IMR-90 (cell line): Measurements from ENCODE around the gene RBM44. TPM values are rescaled to one million over a fixed set of nuclear protein-coding genes. Genes with fewer than 3 reads are reported as not detected.

Source experiments
- ATAC-seq: fragments of 200-7000 bp; cut with Tn5 transposase; 2 replicates; pipeline ENCODE4 v1.9.1; 2020; ENCODE audit warnings: low read depth, mild to moderate bottlenecking, moderate library complexity
- BruUV-seq: library from RNA; stranded (reverse); fragments of 400-500 nt; replicated peaks from 2 replicates; lab custom pipeline; 2021; lab: Mats Ljungman, UMichigan
- CTCF ChIA-PET: fragments of 300-600 bp; formaldehyde crosslinking; extraction: SDS; loops from one replicate; lab custom pipeline; 2021; ENCODE audit warnings: antibody characterized with exemption; lab: Yijun Ruan, JAX
- POLR2A ChIA-PET: fragments of 300-600 bp; sonication (Branson Sonifier 250); formaldehyde crosslinking; loops from one replicate; lab custom pipeline; 2022; ENCODE audit warnings: antibody characterized with exemption; ENCODE audit not compliant: unreplicated experiment; lab: Charles Lee
- DNase-seq: peaks from one replicate; pipeline ENCODE4 v3.0.0; 2013
- H2AFZ ChIP-seq: replicated peaks from 2 replicates; pipeline ENCODE3; 2013; ENCODE audit warnings: low read length, mild to moderate bottlenecking; ENCODE audit not compliant: poor library complexity
- H2AK5ac ChIP-seq: 2 replicates; pipeline ENCODE4 v1.6.1; 2013; ENCODE audit warnings: low read depth, low read length, inconsistent platforms
- H2AK9ac ChIP-seq: replicated peaks from 2 replicates; pipeline ENCODE3; 2013; ENCODE audit warnings: mild to moderate bottlenecking, low read depth, low read length, moderate library complexity; ENCODE audit not compliant: poor library complexity
- H2BK120ac ChIP-seq: 2 replicates; pipeline ENCODE4 v1.6.1; 2013; ENCODE audit warnings: low read depth, low read length, inconsistent platforms
- H2BK15ac ChIP-seq: 3 replicates; pipeline ENCODE4 v1.6.1; 2013; ENCODE audit warnings: low read depth, low read length, inconsistent platforms
- H2BK20ac ChIP-seq: 2 replicates; pipeline ENCODE4 v1.6.1; 2013; ENCODE audit warnings: low read depth, mild to moderate bottlenecking, inconsistent platforms, low read length, moderate library complexity
- H2BK5ac ChIP-seq: 2 replicates; pipeline ENCODE4 v1.6.1; 2013; ENCODE audit warnings: mild to moderate bottlenecking, low read depth, low read length, inconsistent platforms; ENCODE audit not compliant: poor library complexity, severe bottlenecking
- H3K14ac ChIP-seq: replicated peaks from 2 replicates; pipeline ENCODE4 v1.6.1; 2013; ENCODE audit warnings: low read depth, low read length, inconsistent platforms
- H3K18ac ChIP-seq: 2 replicates; pipeline ENCODE4 v1.6.1; 2013; ENCODE audit warnings: low read depth, low read length, control low read depth
- H3K23ac ChIP-seq: 2 replicates; pipeline ENCODE4 v1.6.1; 2013; ENCODE audit warnings: low read depth, low read length, inconsistent platforms
- H3K27ac ChIP-seq: 2 replicates; pipeline ENCODE4 v1.5.1; 2013; ENCODE audit warnings: mild to moderate bottlenecking, control low read depth, low read length; ENCODE audit not compliant: insufficient read depth
- H3K27me3 ChIP-seq: 2 replicates; pipeline ENCODE4 v1.6.1; 2013; ENCODE audit warnings: low read length; ENCODE audit not compliant: control insufficient read depth, insufficient read depth
- H3K36me3 ChIP-seq: 2 replicates; pipeline ENCODE4 v1.6.1; 2013; ENCODE audit warnings: low read length, mixed read lengths; ENCODE audit not compliant: control insufficient read depth, insufficient read depth
- H3K4ac ChIP-seq: 2 replicates; pipeline ENCODE4 v1.6.1; 2013; ENCODE audit warnings: low read depth, low read length, inconsistent platforms
- H3K4me1 ChIP-seq: 2 replicates; pipeline ENCODE4 v1.6.1; 2013; ENCODE audit warnings: low read length, mixed read lengths; ENCODE audit not compliant: control insufficient read depth, insufficient read depth
- H3K4me2 ChIP-seq: 2 replicates; pipeline ENCODE4 v1.6.1; 2013; ENCODE audit warnings: low read depth, mild to moderate bottlenecking, control low read depth, low read length, moderate library complexity
- H3K4me3 ChIP-seq: 2 replicates; pipeline ENCODE4 v1.5.1; 2013; ENCODE audit warnings: low read depth, mild to moderate bottlenecking, control low read depth, low read length, moderate library complexity; ENCODE audit not compliant: insufficient read depth
- H3K56ac ChIP-seq: 2 replicates; pipeline ENCODE4 v1.6.1; 2013; ENCODE audit warnings: low read length, inconsistent platforms; ENCODE audit not compliant: insufficient read depth; ENCODE audit errors: extremely low read depth
- H3K79me1 ChIP-seq, 2 experiments: 2 replicates each; pipeline ENCODE4 v1.6.1; 2013; ENCODE audit warnings: low read length in 2 of 2, inconsistent platforms in 1 of 2, low read depth in 1 of 2
- H3K9ac ChIP-seq: 2 replicates; pipeline ENCODE4 v1.6.1; 2013; ENCODE audit warnings: low read depth, low read length, control low read depth
- H3K9me1 ChIP-seq: 2 replicates; pipeline ENCODE4 v1.6.1; 2013; ENCODE audit warnings: low read length, inconsistent platforms; ENCODE audit not compliant: insufficient read depth
- H3K9me3 ChIP-seq: 2 replicates; pipeline ENCODE4 v1.6.1; 2013; ENCODE audit warnings: low read length; ENCODE audit not compliant: control insufficient read depth, insufficient read depth
- H4K20me1 ChIP-seq: 2 replicates; pipeline ENCODE4 v1.6.1; 2013; ENCODE audit warnings: low read length, inconsistent platforms; ENCODE audit not compliant: insufficient read depth
- H4K5ac ChIP-seq: 2 replicates; pipeline ENCODE4 v1.6.1; 2013; ENCODE audit warnings: mild to moderate bottlenecking, low read depth, low read length, control low read depth
- H4K8ac ChIP-seq, 2 experiments: 2 replicates each; pipeline ENCODE4 v1.6.1; 2013; ENCODE audit warnings: low read depth in 2 of 2, low read length in 2 of 2, control low read depth in 1 of 2, inconsistent platforms in 1 of 2
- H4K91ac ChIP-seq: 2 replicates; pipeline ENCODE4 v1.6.1; 2013; ENCODE audit warnings: low read depth, low read length, inconsistent platforms; ENCODE audit not compliant: insufficient read depth
- CEBPB ChIP-seq: IDR thresholded peaks from 2 replicates; pipeline ENCODE4 v1.6.1; 2012; ENCODE audit warnings: low read depth, low read length, improper control_type of control experiment
- CHD1 ChIP-seq: IDR thresholded peaks from 2 replicates; pipeline ENCODE4 v1.6.1; 2012; ENCODE audit warnings: low read depth, low read length, improper control_type of control experiment
- FOS ChIP-seq: fragments of 150-350 bp; IDR thresholded peaks from 2 replicates; pipeline ENCODE4 v1.6.1; 2016; ENCODE audit warnings: low read depth, low read length
- MAFK ChIP-seq: IDR thresholded peaks from 2 replicates; pipeline ENCODE4 v1.6.1; 2012; ENCODE audit warnings: low read depth, low read length, improper control_type of control experiment
- MAZ ChIP-seq: IDR thresholded peaks from 2 replicates; pipeline ENCODE4 v1.6.1; 2012; ENCODE audit warnings: low read depth, mild to moderate bottlenecking, low read length, improper control_type of control experiment, moderate library complexity, borderline replicate concordance
- MXI1 ChIP-seq: IDR thresholded peaks from 2 replicates; pipeline ENCODE4 v1.6.1; 2012; ENCODE audit warnings: low read depth, mild to moderate bottlenecking, low read length, moderate library complexity, borderline replicate concordance
- NFE2L2 ChIP-seq: fragments of 150-350 bp; IDR thresholded peaks from 2 replicates; pipeline ENCODE4 v1.6.1; 2016; ENCODE audit warnings: low read depth, mild to moderate bottlenecking, low read length
- POLR2A ChIP-seq: IDR thresholded peaks from 2 replicates; pipeline ENCODE4 v1.6.1; 2012; ENCODE audit warnings: mild to moderate bottlenecking, low read depth, low read length
- RCOR1 ChIP-seq: IDR thresholded peaks from 2 replicates; pipeline ENCODE4 v1.6.1; 2012; ENCODE audit warnings: mild to moderate bottlenecking, low read length, improper control_type of control experiment; ENCODE audit not compliant: insufficient replicate concordance
- RFX5 ChIP-seq: IDR thresholded peaks from 2 replicates; pipeline ENCODE4 v1.8.0; 2012; ENCODE audit warnings: low read depth, mild to moderate bottlenecking, low read length, moderate library complexity
- SMC3 ChIP-seq: fragments of 150-350 bp; IDR thresholded peaks from 2 replicates; pipeline ENCODE4 v1.6.1; 2016; ENCODE audit warnings: low read depth, mild to moderate bottlenecking, antibody characterized with exemption, low read length, moderate library complexity
- WGBS, 2 experiments: methylation state at CpG; one replicate each; pipeline versions ENCODE4 v1.1.5 to v1.1.7; 2013; ENCODE audit warnings: missing lambda C conversion rate in 2 of 2; ENCODE audit not compliant: insufficient read length in 1 of 2; ENCODE audit errors: extremely low coverage in 2 of 2; 5-methylcytosine and 5-hydroxymethylcytosine counted together
- dilution Hi-C: fragments of 300-500 bp; cut with HindIII; formaldehyde crosslinking; loops from one replicate; pipeline ENCODE4 v1.14.3; 2018; ENCODE audit warnings: low sequenced_read_pairs; ENCODE audit not compliant: unreplicated experiment
- in situ Hi-C: fragments of 300-500 bp; cut with MboI; formaldehyde crosslinking; loops from 3 replicates; pipeline ENCODE4 v1.14.3; 2019; ENCODE audit warnings: low sequenced_read_pairs, inconsistent platforms, mixed read lengths
- intact Hi-C: fragments of 100-400 bp; cut with micrococcal nuclease; formaldehyde crosslinking; loops from 2 replicates; pipeline ENCODE4 v1.10.0; 2022
- polyA plus RNA-seq, 3 experiments: library from polyadenylated mRNA; depleted of rRNA; stranded (reverse); fragments of >200 nt; gene quantifications; 2 replicates each; pipeline ENCODE4 v1.2.3, GENCODE V29; 2012; ENCODE audit warnings: low replicate concordance in 1 of 3
- total RNA-seq: library from RNA; depleted of rRNA; stranded (reverse); fragments of >200 nt; gene quantifications from 2 replicates; pipeline ENCODE4 v1.2.3, GENCODE V29; 2012
- TF ChIP-seq, protein P1 (sequence below): conservative IDR thresholded peaks from 2 replicates; pipeline ENCODE4 v1.5.1; 2012; ENCODE audit warnings: mild to moderate bottlenecking, low read depth, low read length, improper control_type of control experiment
- TF ChIP-seq, protein P2 (sequence below): fragments of 150-350 bp; IDR thresholded peaks from 2 replicates; pipeline ENCODE4 v1.6.1; 2017; ENCODE audit warnings: mild to moderate bottlenecking, antibody characterized with exemption, low read length, low read depth

RBM44 gene
- total and polyA plus RNA-seq, 2 of the 4 experiments (the other 2 are of a cell fraction): 0.14 to 0.18 TPM

DNA sequence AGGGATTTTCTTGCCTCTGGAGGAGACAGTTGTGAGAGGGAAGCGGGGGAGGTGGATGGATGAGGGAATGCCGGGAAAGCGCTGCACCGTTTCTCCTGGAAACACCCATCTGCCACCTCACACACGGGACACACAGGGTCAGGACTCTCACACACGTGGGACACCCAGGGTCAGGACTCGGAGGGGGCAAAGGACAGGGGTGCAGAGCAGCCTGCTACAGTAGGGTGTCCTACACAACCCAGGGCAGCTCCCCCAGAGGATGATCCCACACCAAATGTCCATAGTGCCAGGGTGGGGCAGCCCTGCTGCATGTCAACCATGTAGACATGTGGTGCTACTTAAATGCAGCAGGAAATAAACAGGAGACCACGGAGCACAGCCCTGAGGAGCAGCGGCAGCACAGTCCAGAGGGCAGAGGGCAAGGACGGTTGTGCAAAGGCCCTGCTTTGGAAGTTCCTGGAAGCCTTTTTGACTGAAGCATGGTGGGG, 65.9 kb downstream of the RBM44 start:
- no peak for DNase-seq
- Histone ChIP-seq H3K4ac (peak overlapping the region; percentile 95), H3K14ac (peak overlapping the region; percentile 83), H2AK5ac (peak overlapping the region; percentile 99), H3K9ac (no peak overlapping the region), H2BK5ac (peak overlapping the region; percentile 65), H3K27ac (peak overlapping the region; percentile 79), H3K56ac (0 out of 2 replicates have a peak overlapping the region, but pooled peaks have one; percentile 50), H4K5ac (peak overlapping the region; percentile 79), H3K9me1 (peaks cover 23% of the 10 kb centered on the region), H2BK20ac (peak overlapping the region; percentile 95), H4K20me1 (no peaks in the 10 kb centered on the region), H3K4me1 (peaks cover 21% of the 10 kb centered on the region), H3K9me3 (no peaks in the 10 kb centered on the region), H3K18ac (peak overlapping the region; percentile 69), H2BK15ac (peak overlapping the region; percentile 91; the same call in 2 of the 3 replicates), H3K23ac (peak overlapping the region; percentile 75; the same call in 1 of the 2 replicates), H3K36me3 (no peaks in the 10 kb centered on the region), H4K8ac (peak overlapping the region; percentile 81 to 86; a peak in 3 of 4 replicates), H2AK9ac (peak overlapping the region; percentile 88), H3K4me3 (no peak overlapping the region), H3K79me1 (peaks cover 0 to 27% of the 10 kb centered on the region in 2 experiments; a peak in 2 of 4 replicates), H3K27me3 (no peaks in the 10 kb centered on the region), H2BK120ac (peak overlapping the region; percentile 97), H3K4me2 (no peak overlapping the region), H4K91ac (peak overlapping the region; percentile 96), H2AFZ (peak overlapping the region; percentile 76)
- 56% methylated on average over 2 of the region's 10 CpGs; no CpG with 5 or more reads in 1 of the 2 experiments for WGBS, 2 experiments
- no peak for ATAC-seq
- ChIA-PET CTCF (no interaction called here), POLR2A (interaction anchor here (0.7 kb wide), 1 partner anchor 419 kb away, joined by 19 read pairs; no protein-coding TSS in a partner anchor)
- dilution Hi-C loops: no loop called here
- in situ Hi-C loops: no loop called here
- TF ChIP-seq POLR2A (no peak), SMC3 (no peak), RCOR1 (no peak), MAFK (no peak), NFE2L2 (no peak), CEBPB (no peak), FOS (no peak), RFX5 (no peak), MAZ (no peak), CHD1 (no peak), MXI1 (no peak)
- TF ChIP-seq, protein P1, sequence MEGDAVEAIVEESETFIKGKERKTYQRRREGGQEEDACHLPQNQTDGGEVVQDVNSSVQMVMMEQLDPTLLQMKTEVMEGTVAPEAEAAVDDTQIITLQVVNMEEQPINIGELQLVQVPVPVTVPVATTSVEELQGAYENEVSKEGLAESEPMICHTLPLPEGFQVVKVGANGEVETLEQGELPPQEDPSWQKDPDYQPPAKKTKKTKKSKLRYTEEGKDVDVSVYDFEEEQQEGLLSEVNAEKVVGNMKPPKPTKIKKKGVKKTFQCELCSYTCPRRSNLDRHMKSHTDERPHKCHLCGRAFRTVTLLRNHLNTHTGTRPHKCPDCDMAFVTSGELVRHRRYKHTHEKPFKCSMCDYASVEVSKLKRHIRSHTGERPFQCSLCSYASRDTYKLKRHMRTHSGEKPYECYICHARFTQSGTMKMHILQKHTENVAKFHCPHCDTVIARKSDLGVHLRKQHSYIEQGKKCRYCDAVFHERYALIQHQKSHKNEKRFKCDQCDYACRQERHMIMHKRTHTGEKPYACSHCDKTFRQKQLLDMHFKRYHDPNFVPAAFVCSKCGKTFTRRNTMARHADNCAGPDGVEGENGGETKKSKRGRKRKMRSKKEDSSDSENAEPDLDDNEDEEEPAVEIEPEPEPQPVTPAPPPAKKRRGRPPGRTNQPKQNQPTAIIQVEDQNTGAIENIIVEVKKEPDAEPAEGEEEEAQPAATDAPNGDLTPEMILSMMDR: no peak
- TF ChIP-seq, protein P2, sequence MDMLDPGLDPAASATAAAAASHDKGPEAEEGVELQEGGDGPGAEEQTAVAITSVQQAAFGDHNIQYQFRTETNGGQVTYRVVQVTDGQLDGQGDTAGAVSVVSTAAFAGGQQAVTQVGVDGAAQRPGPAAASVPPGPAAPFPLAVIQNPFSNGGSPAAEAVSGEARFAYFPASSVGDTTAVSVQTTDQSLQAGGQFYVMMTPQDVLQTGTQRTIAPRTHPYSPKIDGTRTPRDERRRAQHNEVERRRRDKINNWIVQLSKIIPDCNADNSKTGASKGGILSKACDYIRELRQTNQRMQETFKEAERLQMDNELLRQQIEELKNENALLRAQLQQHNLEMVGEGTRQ: no peak
- no TSS peak for BruUV-seq
- intact Hi-C loops: no loop called here
